MM.1S (cell line): ENCODE results near the gene ATPAF1.

ENCODE experiments used
- DNase-seq: peaks from one replicate; pipeline ENCODE4 v3.0.0-alpha.2; 2015
- H2AFZ ChIP-seq: fragments of 300-600 bp; sonication (generic); 2 replicates; pipeline ENCODE4 v1.6.0; 2016; ENCODE audit warnings: antibody characterized with exemption, low read length
- H3F3A ChIP-seq: fragments of 300-600 bp; sonication (generic); 2 replicates; pipeline ENCODE4 v1.6.1; 2016; ENCODE audit warnings: mild to moderate bottlenecking, antibody characterized with exemption, low read length, moderate library complexity, mixed read lengths; ENCODE audit not compliant: insufficient read depth
- H3K27ac ChIP-seq: fragments of 300-600 bp; sonication (generic); 2 replicates; pipeline ENCODE4 v1.5.1; 2016; ENCODE audit warnings: mild to moderate bottlenecking, low read length
- H3K27me3 ChIP-seq: fragments of 300-600 bp; sonication (generic); replicated peaks from 2 replicates; pipeline ENCODE4 v1.6.0; 2016; ENCODE audit warnings: low read length; ENCODE audit not compliant: insufficient read depth
- H3K36me3 ChIP-seq: fragments of 300-600 bp; sonication (generic); replicated peaks from 2 replicates; pipeline ENCODE4 v1.6.1; 2016; ENCODE audit warnings: mild to moderate bottlenecking, low read length, mixed read lengths; ENCODE audit not compliant: insufficient read depth
- H3K4me1 ChIP-seq: fragments of 300-600 bp; sonication (generic); 2 replicates; pipeline ENCODE4 v1.6.1; 2016; ENCODE audit warnings: low read length, mixed read lengths
- H3K4me2 ChIP-seq: fragments of 300-600 bp; sonication (generic); 2 replicates; pipeline ENCODE4 v1.6.0; 2016; ENCODE audit warnings: low read depth, low read length
- H3K4me3 ChIP-seq: fragments of 300-600 bp; sonication (generic); 2 replicates; pipeline ENCODE4 v1.5.1; 2016; ENCODE audit warnings: low read length, mixed read lengths
- H3K79me2 ChIP-seq: fragments of 300-600 bp; sonication (generic); 2 replicates; pipeline ENCODE4 v1.6.1; 2016; ENCODE audit warnings: mixed run types, low read length, mixed read lengths
- H3K9ac ChIP-seq: fragments of 300-600 bp; sonication (generic); 2 replicates; pipeline ENCODE4 v1.6.1; 2016; ENCODE audit warnings: low read length, mixed read lengths
- H3K9me2 ChIP-seq: fragments of 300-600 bp; sonication (generic); replicated peaks from 2 replicates; pipeline ENCODE4 v1.6.1; 2016; ENCODE audit warnings: mild to moderate bottlenecking, low read length, mixed read lengths; ENCODE audit not compliant: insufficient read depth
- H3K9me3 ChIP-seq: fragments of 300-600 bp; sonication (generic); replicated peaks from 2 replicates; pipeline ENCODE4 v1.6.1; 2016; ENCODE audit warnings: mild to moderate bottlenecking, low read length, mixed read lengths; ENCODE audit not compliant: insufficient read depth
- H4K20me1 ChIP-seq: fragments of 300-600 bp; sonication (generic); 2 replicates; pipeline ENCODE4 v1.6.1; 2016; ENCODE audit warnings: mild to moderate bottlenecking, low read length, moderate library complexity, mixed read lengths; ENCODE audit not compliant: insufficient read depth
- CTCF ChIP-seq: fragments of 300-600 bp; sonication (generic); IDR thresholded peaks from 2 replicates; pipeline ENCODE4 v1.5.1; 2016; ENCODE audit warnings: antibody characterized with exemption, low read length, mixed read lengths
- EZH2 ChIP-seq: fragments of 300-600 bp; sonication (generic); optimal IDR thresholded peaks from 2 replicates; pipeline ENCODE3; 2017; ENCODE audit warnings: low read depth, mild to moderate bottlenecking, antibody characterized with exemption, low read length, mixed read lengths
- EZH2phosphoT487 ChIP-seq: fragments of 300-600 bp; sonication (generic); IDR thresholded peaks from 2 replicates; pipeline ENCODE4 v1.6.1; 2018; ENCODE audit warnings: antibody characterized with exemption, low read length

The ATPAF1 gene

GRCh38 chr1:46643368-46643775 lies 24.8 kb downstream of the ATPAF1 start:
- Histone ChIP-seq H4K20me1 (no peaks in the 10 kb centered on the region), H3K9ac (no peak overlapping the region), H3K9me3 (no peaks in the 10 kb centered on the region), H3K79me2 (no peaks in the 10 kb centered on the region), H3K4me2 (no peak overlapping the region), H3F3A (no peaks in the 10 kb centered on the region), H2AFZ (no peak overlapping the region), H3K36me3 (no peaks in the 10 kb centered on the region), H3K9me2 (no peaks in the 10 kb centered on the region), H3K27me3 (no peaks in the 10 kb centered on the region), H3K4me3 (no peak overlapping the region), H3K4me1 (no peaks in the 10 kb centered on the region), H3K27ac (no peak overlapping the region)
- TF ChIP-seq CTCF = no peak
- TF ChIP-seq EZH2phosphoT487 = no peak
- TF ChIP-seq EZH2 = no peak
- DNase-seq = no peak

GRCh38 chr1:46642115-46642680 lies 26.0 kb downstream of the ATPAF1 start:
- H3K27ac ChIP-seq = no peak overlapping the region
- DNase-seq = no peak
- TF ChIP-seq CTCF (no peak), EZH2phosphoT487 (no peak), EZH2 (no peak)

GRCh38 chr1:46639547-46639946 lies 28.6 kb downstream of the ATPAF1 start:
- Histone ChIP-seq H3K27ac (no peak overlapping the region), H3K4me2 (no peak overlapping the region), H3K4me3 (no peak overlapping the region), H3K9ac (no peak overlapping the region), H3K79me2 (no peaks in the 10 kb centered on the region), H3K9me3 (no peaks in the 10 kb centered on the region), H4K20me1 (no peaks in the 10 kb centered on the region), H3F3A (no peaks in the 10 kb centered on the region), H3K4me1 (no peaks in the 10 kb centered on the region), H3K36me3 (no peaks in the 10 kb centered on the region), H3K9me2 (no peaks in the 10 kb centered on the region), H2AFZ (no peak overlapping the region), H3K27me3 (no peaks in the 10 kb centered on the region)
- TF ChIP-seq EZH2 (no peak), CTCF (no peak), EZH2phosphoT487 (no peak)
- DNase-seq = no peak

More at GRCh38 chr1:46642115-46642680, 26.0 kb downstream of the ATPAF1 start:
- Histone ChIP-seq H3K4me3 (no peak overlapping the region), H3K4me2 (no peak overlapping the region), H2AFZ (no peak overlapping the region), H4K20me1 (no peaks in the 10 kb centered on the region), H3F3A (no peaks in the 10 kb centered on the region), H3K79me2 (no peaks in the 10 kb centered on the region), H3K9me2 (no peaks in the 10 kb centered on the region), H3K27me3 (no peaks in the 10 kb centered on the region), H3K9ac (no peak overlapping the region), H3K9me3 (no peaks in the 10 kb centered on the region), H3K36me3 (no peaks in the 10 kb centered on the region), H3K4me1 (no peaks in the 10 kb centered on the region)
